AG04450 (cell line): ENCODE measurements around the gene MDN1. TPM values are rescaled to one million over a fixed set of nuclear protein-coding genes. Genes with fewer than 3 reads are reported as not detected.

ENCODE experiments used
- CTCF ChIA-PET: fragments of 300-600, 350-600 bp; formaldehyde crosslinking; extraction: SDS; loops from one replicate; lab custom pipeline; 2022; ENCODE audit warnings: antibody characterized with exemption, inconsistent platforms; lab: Charles Lee
- POLR2A ChIA-PET: fragments of 350-600 bp; formaldehyde crosslinking; extraction: SDS; loops from one replicate; lab custom pipeline; 2021; ENCODE audit warnings: antibody characterized with exemption, inconsistent platforms; lab: Yijun Ruan, JAX
- DNase-seq: peaks from one replicate; pipeline ENCODE4 v3.0.0-alpha.2; 2011; ENCODE audit warnings: low read depth, low spot score
- H3K27ac ChIP-seq: one replicate; pipeline ENCODE4 v1.5.1; 2012; ENCODE audit warnings: low read depth, low read length, control low read depth
- H3K27me3 ChIP-seq: one replicate; pipeline ENCODE4 v1.6.0; 2012; ENCODE audit warnings: low read length; ENCODE audit not compliant: control insufficient read depth, insufficient read depth
- H3K4me3 ChIP-seq: 2 replicates; pipeline ENCODE4 v1.5.1; 2011; ENCODE audit warnings: mild to moderate bottlenecking, low read depth, low read length, control low read depth
- H3K9me3 ChIP-seq: 2 replicates; pipeline ENCODE4 v1.5.1; 2012; ENCODE audit warnings: low read length; ENCODE audit not compliant: control insufficient read depth, insufficient read depth
- CTCF ChIP-seq: IDR thresholded peaks from 2 replicates; pipeline ENCODE4 v1.5.1; 2011; ENCODE audit warnings: low read depth, low read length, control low read depth, inconsistent platforms
- polyA plus RNA-seq: library from polyadenylated mRNA; depleted of rRNA; stranded (reverse); fragments of >200 nt; gene quantifications from 2 replicates; pipeline ENCODE4 v1.2.3, GENCODE V29; 2011

MDN1 gene
- polyA plus RNA-seq, 1 experiment = 15.8 TPM

DNA sequence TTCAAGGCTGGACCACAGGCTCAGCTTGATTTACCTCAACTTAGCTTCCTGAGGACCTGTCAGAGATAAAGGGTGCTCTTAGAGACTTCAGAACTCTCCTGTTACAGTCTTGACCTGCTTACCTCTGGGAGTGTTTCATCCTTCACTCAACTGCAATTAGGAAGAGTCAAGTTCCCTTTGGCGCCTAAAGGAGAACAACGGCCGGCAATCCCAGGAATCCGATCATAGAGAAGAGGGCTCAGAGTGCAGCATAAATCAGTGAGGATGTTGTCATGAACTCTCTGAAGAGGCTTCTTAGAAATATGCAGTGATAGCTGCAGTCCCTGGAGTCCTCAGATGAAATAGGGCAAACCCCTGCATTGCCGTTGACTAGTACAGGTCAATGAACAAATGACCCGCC, 217.4 kb downstream of the MDN1 start:
- POLR2A ChIA-PET = no interaction called here

DNA sequence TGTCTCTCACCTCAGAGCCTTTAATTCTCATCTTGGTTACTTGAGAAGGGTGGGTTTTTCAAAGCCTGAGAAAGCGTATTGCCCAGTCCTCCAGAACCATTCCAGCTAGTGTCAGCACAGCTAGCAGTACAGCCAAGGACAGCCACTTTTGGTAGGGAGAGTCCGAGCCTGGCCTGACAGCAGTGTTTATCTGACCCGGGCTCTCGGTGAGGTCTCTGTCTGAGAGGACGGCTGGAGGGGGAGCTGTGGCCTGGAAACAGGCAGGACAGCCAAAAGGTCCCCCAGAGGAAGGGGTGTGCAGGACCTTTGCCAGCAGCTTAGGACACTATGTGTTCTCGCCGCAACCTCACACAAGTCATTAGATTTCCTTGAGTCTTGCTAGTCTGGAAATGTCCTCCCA, 219.9 kb downstream of the MDN1 start:
- TF ChIP-seq CTCF = no peak
- Histone ChIP-seq H3K4me3 (no peak overlapping the region), H3K27ac (no peak overlapping the region), H3K27me3 (no peaks in the 10 kb centered on the region), H3K9me3 (no peaks in the 10 kb centered on the region)
- DNase-seq = no peak
- POLR2A ChIA-PET = no interaction called here
- CTCF ChIA-PET = interaction anchor here (1.3 kb wide), 1 partner anchor 11 kb away, joined by 3 read pairs; no protein-coding TSS in a partner anchor

More for the DNA sequence above, 217.4 kb downstream of the MDN1 start:
- CTCF ChIA-PET = no interaction called here
- no peak overlapping the region for H3K4me3 ChIP-seq
- TF ChIP-seq CTCF = no peak
- H3K27ac ChIP-seq = no peak overlapping the region
- no peak for DNase-seq
- no peaks in the 10 kb centered on the region for H3K27me3 ChIP-seq
- H3K9me3 ChIP-seq = no peaks in the 10 kb centered on the region

GRCh38 chr6:89597988-89598387, 221.6 kb downstream of the MDN1 start:
- ChIA-PET POLR2A (no interaction called here), CTCF (no interaction called here)
- H3K27me3 ChIP-seq = no peaks in the 10 kb centered on the region
- no peak overlapping the region for H3K27ac ChIP-seq
- DNase-seq = no peak
- TF ChIP-seq CTCF = no peak
- H3K9me3 ChIP-seq = no peaks in the 10 kb centered on the region
- no peak overlapping the region for H3K4me3 ChIP-seq

GRCh38 chr6:89597372-89597771, 222.2 kb downstream of the MDN1 start:
- DNase-seq = no peak
- TF ChIP-seq CTCF = no peak
- H3K9me3 ChIP-seq = no peaks in the 10 kb centered on the region
- ChIA-PET POLR2A (no interaction called here), CTCF (no interaction called here)
- H3K4me3 ChIP-seq = no peak overlapping the region
- H3K27ac ChIP-seq = no peak overlapping the region
- H3K27me3 ChIP-seq = no peaks in the 10 kb centered on the region

GRCh38 chr6:89596484-89596883, 223.1 kb downstream of the MDN1 start:
- Histone ChIP-seq H3K27me3 (no peaks in the 10 kb centered on the region), H3K27ac (no peak overlapping the region), H3K9me3 (no peaks in the 10 kb centered on the region), H3K4me3 (no peak overlapping the region)
- POLR2A ChIA-PET = no interaction called here
- CTCF ChIA-PET = no interaction called here
- DNase-seq = no peak
- TF ChIP-seq CTCF = no peak
